ENCODE results near the gene ANXA2.
"Not testable (repeated sequence)": the region's sequence is repeated elsewhere in the genome, so short reads cannot be mapped to it uniquely, and the experiment has no call there.

GRCh38 chr15:60410350-60410749 is 12.6 kb upstream of the ANXA2 start:
- TF ChIP-seq POLR2A (IDR thresholded peaks at IDR 0.05; ENCODE audit: low read length); GATA1 (IDR thresholded peaks at IDR 0.05; ENCODE audit: low read depth, low read length): not testable (repeated sequence)
